Suprapubic skin (tissue), 3 donors: Measurements from ENCODE around the gene STIM1.

ENCODE experiments used
- CTCF ChIP-seq, 2 donors: fragments of 200-600 bp in 1 of 2; fragments of 450-650 bp in 1 of 2; sonication (generic) in 1 of 2; IDR thresholded peaks; one replicate each; pipeline ENCODE4 v1.5.1; 2016 to 2019; ENCODE audit warnings: antibody characterized with exemption in 2 of 2, mild to moderate bottlenecking in 1 of 2, moderate library complexity in 1 of 2
- POLR2A ChIP-seq, 2 donors: fragments of 450-650 bp; IDR thresholded peaks; one replicate each; pipeline ENCODE4 v1.6.1; 2017; ENCODE audit warnings: antibody characterized with exemption in 2 of 2, mild to moderate bottlenecking in 2 of 2, moderate library complexity in 2 of 2

GRCh38 chr11:4060182-4060923, 204.9 kb downstream of the STIM1 start:
- TF ChIP-seq CTCF (IDR thresholded peaks at IDR 0.05) (no peak), POLR2A (IDR thresholded peaks at IDR 0.05) (no peak)
